H9 (cell line): ENCODE measurements around the gene SYCE3. TPM values are rescaled to one million over a fixed set of nuclear protein-coding genes. Genes with fewer than 3 reads are reported as not detected.

Experiments used
- DNase-seq: peaks from one replicate; pipeline ENCODE4 v3.0.0-alpha.2; 2017
- H2AFZ ChIP-seq: one replicate; pipeline ENCODE4 v1.6.1; 2013; ENCODE audit warnings: mild to moderate bottlenecking, low read length, control low read depth, moderate library complexity
- H2AK5ac ChIP-seq: 2 replicates; pipeline ENCODE4 v1.6.1; 2013; ENCODE audit warnings: low read length, control low read depth, mixed read lengths; ENCODE audit not compliant: insufficient read length
- H2BK120ac ChIP-seq: one replicate; pipeline ENCODE4 v1.6.1; 2013; ENCODE audit warnings: low read depth, mild to moderate bottlenecking, low read length, control low read depth, inconsistent platforms; ENCODE audit not compliant: poor library complexity, severe bottlenecking
- H2BK12ac ChIP-seq: 2 replicates; pipeline ENCODE4 v1.6.1; 2013; ENCODE audit warnings: low read length, control low read depth, mixed read lengths, low read depth; ENCODE audit not compliant: insufficient read length
- H2BK15ac ChIP-seq: 2 replicates; pipeline ENCODE4 v1.6.1; 2013; ENCODE audit warnings: low read depth, low read length, control low read depth
- H2BK20ac ChIP-seq: one replicate; pipeline ENCODE4 v1.6.1; 2013; ENCODE audit warnings: low read depth, mild to moderate bottlenecking, low read length, control low read depth, inconsistent platforms; ENCODE audit not compliant: poor library complexity, severe bottlenecking
- H2BK5ac ChIP-seq: 2 replicates; pipeline ENCODE4 v1.6.1; 2013; ENCODE audit warnings: low read length, control low read depth, mixed read lengths; ENCODE audit not compliant: insufficient read length
- H3K14ac ChIP-seq: 2 replicates; pipeline ENCODE4 v1.6.1; 2013; ENCODE audit warnings: low read length, control low read depth; ENCODE audit not compliant: insufficient read depth
- H3K18ac ChIP-seq: 2 replicates; pipeline ENCODE4 v1.6.1; 2013; ENCODE audit warnings: low read depth, mild to moderate bottlenecking, mixed read lengths, low read length, control low read depth; ENCODE audit not compliant: insufficient read length
- H3K23ac ChIP-seq: 2 replicates; pipeline ENCODE4 v1.6.1; 2013; ENCODE audit warnings: low read length, control low read depth, mixed read lengths, low read depth; ENCODE audit not compliant: insufficient read length
- H3K23me2 ChIP-seq: 2 replicates; pipeline ENCODE4 v1.6.1; 2013; ENCODE audit warnings: low read depth, mild to moderate bottlenecking, mixed read lengths, low read length, control low read depth; ENCODE audit not compliant: insufficient read length, poor library complexity, severe bottlenecking
- H3K27ac ChIP-seq: 2 replicates; pipeline ENCODE4 v1.5.1; 2013; ENCODE audit warnings: low read length, control low read depth, mixed read lengths, low read depth; ENCODE audit not compliant: insufficient read length
- H3K27me3 ChIP-seq: 2 replicates; pipeline ENCODE4 v1.6.1; 2013; ENCODE audit warnings: low read length, control low read depth, inconsistent platforms; ENCODE audit not compliant: insufficient read depth
- H3K4ac ChIP-seq: 2 replicates; pipeline ENCODE4 v1.6.1; 2013; ENCODE audit warnings: low read depth, mild to moderate bottlenecking, control low read depth, inconsistent platforms, low read length, moderate library complexity
- H3K4me1 ChIP-seq: 2 replicates; pipeline ENCODE4 v1.6.1; 2013; ENCODE audit warnings: low read length, control low read depth, inconsistent platforms; ENCODE audit not compliant: insufficient read depth
- H3K4me2 ChIP-seq: 2 replicates; pipeline ENCODE4 v1.6.1; 2013; ENCODE audit warnings: low read length, control low read depth, mixed read lengths; ENCODE audit not compliant: insufficient read length, insufficient read depth
- H3K56ac ChIP-seq: 2 replicates; pipeline ENCODE4 v1.6.1; 2013; ENCODE audit warnings: low read depth, mild to moderate bottlenecking, mixed read lengths, low read length, control low read depth; ENCODE audit not compliant: insufficient read length
- H3K79me1 ChIP-seq: 2 replicates; pipeline ENCODE4 v1.6.1; 2013; ENCODE audit warnings: low read depth, mild to moderate bottlenecking, moderate library complexity, low read length, control low read depth, inconsistent platforms; ENCODE audit not compliant: insufficient read depth, poor library complexity, severe bottlenecking
- H3K79me2 ChIP-seq: 2 replicates; pipeline ENCODE4 v1.6.1; 2013; ENCODE audit warnings: low read length, control low read depth, inconsistent platforms; ENCODE audit not compliant: insufficient read depth
- H3K9ac ChIP-seq: 2 replicates; pipeline ENCODE4 v1.6.1; 2013; ENCODE audit warnings: low read length, control low read depth, mixed read lengths; ENCODE audit not compliant: insufficient read length; ENCODE audit errors: extremely low read depth
- H3K9me3 ChIP-seq: one replicate; pipeline ENCODE4 v1.6.1; 2013; ENCODE audit warnings: low read depth, low read length, inconsistent platforms; ENCODE audit not compliant: control insufficient read depth
- H3T11ph ChIP-seq: one replicate; pipeline ENCODE4 v1.6.1; 2013; ENCODE audit warnings: mild to moderate bottlenecking, low read length, control low read depth, inconsistent platforms
- H4K20me1 ChIP-seq: one replicate; pipeline ENCODE4 v1.6.1; 2013; ENCODE audit not compliant: control insufficient read depth, insufficient read length, insufficient read depth
- H4K5ac ChIP-seq: 2 replicates; pipeline ENCODE4 v1.6.1; 2013; ENCODE audit warnings: low read depth, mild to moderate bottlenecking, mixed read lengths, low read length, control low read depth; ENCODE audit not compliant: insufficient read length
- H4K8ac ChIP-seq: replicated peaks from 2 replicates; pipeline ENCODE4 v1.6.1; 2013; ENCODE audit warnings: low read length, control low read depth, mixed read lengths, low read depth; ENCODE audit not compliant: insufficient read length
- H4K91ac ChIP-seq: 2 replicates; pipeline ENCODE4 v1.6.1; 2013; ENCODE audit warnings: low read depth, mild to moderate bottlenecking, moderate library complexity, mixed read lengths, low read length, control low read depth; ENCODE audit not compliant: insufficient read length
- H3K27ac Mint-ChIP-seq, 3 experiments: 2 replicates in 2 of 3; 3 replicates in 1 of 3; pipeline ENCODE4 v1.8.0; 2020 to 2021; ENCODE audit warnings: mixed read lengths in 3 of 3, mild to moderate bottlenecking in 1 of 3, moderate library complexity in 1 of 3
- H3K27me3 Mint-ChIP-seq: 2 replicates; pipeline ENCODE4 v1.8.0; 2021; ENCODE audit warnings: low read depth, mild to moderate bottlenecking, moderate library complexity, mixed read lengths
- H3K36me3 Mint-ChIP-seq, 3 experiments: 2 replicates in 2 of 3; 3 replicates in 1 of 3; pipeline ENCODE4 v1.8.0; 2020 to 2021; ENCODE audit warnings: low read depth in 3 of 3, mixed read lengths in 3 of 3; ENCODE audit not compliant: insufficient read depth in 1 of 3
- H3K4me1 Mint-ChIP-seq, 2 experiments: 2 replicates each; pipeline ENCODE4 v1.8.0; 2020; ENCODE audit warnings: mixed read lengths in 2 of 2
- H3K4me3 Mint-ChIP-seq, 2 experiments: 2 replicates in 1 of 2; 3 replicates in 1 of 2; pipeline ENCODE4 v1.8.0; 2020 to 2021; ENCODE audit warnings: mild to moderate bottlenecking in 2 of 2, mixed read lengths in 2 of 2, moderate library complexity in 1 of 2
- H3K9me3 Mint-ChIP-seq, 2 experiments: 2 replicates in 1 of 2; 3 replicates in 1 of 2; pipeline ENCODE4 v1.8.0; 2020; ENCODE audit warnings: mild to moderate bottlenecking in 2 of 2, mixed read lengths in 2 of 2, moderate library complexity in 1 of 2
- WGBS: extraction: QIAGEN DNeasy Blood & Tissue Kit; methylation state at CpG from one replicate; pipeline ENCODE4 v1.1.7; 2013; ENCODE audit warnings: missing lambda C conversion rate, low lambda C conversion rate, mixed read lengths; ENCODE audit not compliant: insufficient read length; ENCODE audit errors: extremely low coverage; 5-methylcytosine and 5-hydroxymethylcytosine counted together
- total RNA-seq: library from RNA; stranded (reverse); gene quantifications from 2 replicates; pipeline ENCODE4 v1.2.1, GENCODE V29; 2021
- TF ChIP-seq, protein P1 (sequence below): fragments of 200-600 bp; sonication (generic); conservative IDR thresholded peaks from 3 replicates; pipeline ENCODE4 v1.8.0; 2021; ENCODE audit warnings: antibody characterized with exemption, mild to moderate bottlenecking

The SYCE3 gene
- total RNA-seq, 1 experiment from 2014 or later: 0.85 TPM

DNA sequence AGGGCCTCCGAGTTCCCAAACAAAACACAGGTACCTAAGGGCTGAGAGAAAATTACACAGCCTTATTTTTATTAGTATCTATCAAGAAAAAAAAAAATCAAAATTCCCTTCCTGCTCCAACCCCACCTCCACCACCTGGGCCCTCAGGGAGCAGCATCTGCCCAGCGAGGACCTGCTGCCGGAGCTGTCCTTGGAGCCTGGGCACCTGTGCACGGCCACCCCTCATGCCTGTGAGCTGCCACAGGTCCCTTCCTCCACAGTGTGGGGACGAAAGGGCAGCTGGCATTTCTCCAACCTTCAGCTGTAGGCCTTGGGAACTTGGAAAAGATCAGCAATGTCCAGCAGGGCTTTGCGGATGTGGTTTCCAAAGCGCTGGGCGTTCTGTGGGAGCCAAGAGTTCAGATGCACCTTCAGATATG, 6.3 kb upstream of the SYCE3 start:
- Histone ChIP-seq H4K5ac (no peak overlapping the region), H3K4me2 (no peak overlapping the region), H2AK5ac (no peak overlapping the region), H3K23me2 (no peaks in the 10 kb centered on the region), H3K9me3 (no peaks in the 10 kb centered on the region), H3K4me1 (no peaks in the 10 kb centered on the region), H2BK120ac (no peak overlapping the region), H3K27ac (no peak overlapping the region), H3K56ac (no peak overlapping the region), H2BK5ac (no peak overlapping the region), H4K20me1 (no peaks in the 10 kb centered on the region), H3K4ac (no peak overlapping the region), H3T11ph (no peak overlapping the region), H4K8ac (no peak overlapping the region), H2BK12ac (no peak overlapping the region), H3K18ac (no peak overlapping the region), H4K91ac (no peak overlapping the region), H2BK20ac (no peak overlapping the region), H3K14ac (no peak overlapping the region), H3K23ac (no peak overlapping the region), H2AFZ (no peak overlapping the region), H3K79me2 (no peaks in the 10 kb centered on the region), H2BK15ac (no peak overlapping the region), H3K27me3 (no peaks in the 10 kb centered on the region), H3K79me1 (no peaks in the 10 kb centered on the region), H3K9ac (no peak overlapping the region)
- TF ChIP-seq, protein P1, sequence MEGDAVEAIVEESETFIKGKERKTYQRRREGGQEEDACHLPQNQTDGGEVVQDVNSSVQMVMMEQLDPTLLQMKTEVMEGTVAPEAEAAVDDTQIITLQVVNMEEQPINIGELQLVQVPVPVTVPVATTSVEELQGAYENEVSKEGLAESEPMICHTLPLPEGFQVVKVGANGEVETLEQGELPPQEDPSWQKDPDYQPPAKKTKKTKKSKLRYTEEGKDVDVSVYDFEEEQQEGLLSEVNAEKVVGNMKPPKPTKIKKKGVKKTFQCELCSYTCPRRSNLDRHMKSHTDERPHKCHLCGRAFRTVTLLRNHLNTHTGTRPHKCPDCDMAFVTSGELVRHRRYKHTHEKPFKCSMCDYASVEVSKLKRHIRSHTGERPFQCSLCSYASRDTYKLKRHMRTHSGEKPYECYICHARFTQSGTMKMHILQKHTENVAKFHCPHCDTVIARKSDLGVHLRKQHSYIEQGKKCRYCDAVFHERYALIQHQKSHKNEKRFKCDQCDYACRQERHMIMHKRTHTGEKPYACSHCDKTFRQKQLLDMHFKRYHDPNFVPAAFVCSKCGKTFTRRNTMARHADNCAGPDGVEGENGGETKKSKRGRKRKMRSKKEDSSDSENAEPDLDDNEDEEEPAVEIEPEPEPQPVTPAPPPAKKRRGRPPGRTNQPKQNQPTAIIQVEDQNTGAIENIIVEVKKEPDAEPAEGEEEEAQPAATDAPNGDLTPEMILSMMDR: no peak
- H3K4me1 Mint-ChIP-seq: no peaks in the 10 kb centered on the region
- H3K4me3 Mint-ChIP-seq: no peak overlapping the region
- DNase-seq: no peak
- H3K27ac Mint-ChIP-seq: no peak overlapping the region; a peak in 1 of 7 replicates
- H3K27me3 Mint-ChIP-seq: peaks cover 5% of the 10 kb centered on the region
- H3K9me3 Mint-ChIP-seq: no peaks in the 10 kb centered on the region
- H3K36me3 Mint-ChIP-seq: peaks cover 13 to 60% (median 51%) of the 10 kb centered on the region in 3 experiments; a peak in 6 of 7 replicates
- no CpG with 5 or more reads among the region's 8 CpGs for WGBS
